Effector memory CD4-positive, alpha-beta T cell (primary cell): ENCODE measurements around the gene SUPT7L.

Source experiments
- DNase-seq, 3 donors: peaks; one replicate each; pipeline ENCODE4 v3.0.0-alpha.2; 2020
- H3K27ac ChIP-seq: 2 replicates; pipeline ENCODE4 v1.7.0; 2013; ENCODE audit warnings: mild to moderate bottlenecking, low read length, moderate library complexity; ENCODE audit not compliant: insufficient read depth, poor library complexity, severe bottlenecking
- H3K27me3 ChIP-seq: replicated peaks from 2 replicates; pipeline ENCODE4 v1.7.0; 2013; ENCODE audit warnings: mild to moderate bottlenecking, low read length; ENCODE audit not compliant: insufficient read depth, control insufficient read depth, poor library complexity, severe bottlenecking
- H3K36me3 ChIP-seq: 2 replicates; pipeline ENCODE4 v1.7.0; 2013; ENCODE audit warnings: mild to moderate bottlenecking, low read length, moderate library complexity; ENCODE audit not compliant: control insufficient read depth, insufficient read depth
- H3K4me1 ChIP-seq: 2 replicates; pipeline ENCODE4 v1.7.0; 2013; ENCODE audit warnings: low read length, mild to moderate bottlenecking; ENCODE audit not compliant: control insufficient read depth, insufficient read depth, poor library complexity, severe bottlenecking
- H3K4me3 ChIP-seq: 2 replicates; pipeline ENCODE4 v1.7.0; 2013; ENCODE audit warnings: low read length, low read depth, mild to moderate bottlenecking; ENCODE audit not compliant: insufficient read depth, poor library complexity, severe bottlenecking
- H3K9me3 ChIP-seq: 2 replicates; pipeline ENCODE4 v1.7.0; 2013; ENCODE audit warnings: mild to moderate bottlenecking, low read length, moderate library complexity; ENCODE audit not compliant: control insufficient read depth
- total RNA-seq, 3 donors: gene quantifications; one replicate each; lab custom pipeline; 2026; lab: John Stamatoyannopoulos, UW

SUPT7L gene, protein sequence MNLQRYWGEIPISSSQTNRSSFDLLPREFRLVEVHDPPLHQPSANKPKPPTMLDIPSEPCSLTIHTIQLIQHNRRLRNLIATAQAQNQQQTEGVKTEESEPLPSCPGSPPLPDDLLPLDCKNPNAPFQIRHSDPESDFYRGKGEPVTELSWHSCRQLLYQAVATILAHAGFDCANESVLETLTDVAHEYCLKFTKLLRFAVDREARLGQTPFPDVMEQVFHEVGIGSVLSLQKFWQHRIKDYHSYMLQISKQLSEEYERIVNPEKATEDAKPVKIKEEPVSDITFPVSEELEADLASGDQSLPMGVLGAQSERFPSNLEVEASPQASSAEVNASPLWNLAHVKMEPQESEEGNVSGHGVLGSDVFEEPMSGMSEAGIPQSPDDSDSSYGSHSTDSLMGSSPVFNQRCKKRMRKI
- total RNA-seq = 88.0 to 103 (median 93.1) reads per million in 3 donors

DNA sequence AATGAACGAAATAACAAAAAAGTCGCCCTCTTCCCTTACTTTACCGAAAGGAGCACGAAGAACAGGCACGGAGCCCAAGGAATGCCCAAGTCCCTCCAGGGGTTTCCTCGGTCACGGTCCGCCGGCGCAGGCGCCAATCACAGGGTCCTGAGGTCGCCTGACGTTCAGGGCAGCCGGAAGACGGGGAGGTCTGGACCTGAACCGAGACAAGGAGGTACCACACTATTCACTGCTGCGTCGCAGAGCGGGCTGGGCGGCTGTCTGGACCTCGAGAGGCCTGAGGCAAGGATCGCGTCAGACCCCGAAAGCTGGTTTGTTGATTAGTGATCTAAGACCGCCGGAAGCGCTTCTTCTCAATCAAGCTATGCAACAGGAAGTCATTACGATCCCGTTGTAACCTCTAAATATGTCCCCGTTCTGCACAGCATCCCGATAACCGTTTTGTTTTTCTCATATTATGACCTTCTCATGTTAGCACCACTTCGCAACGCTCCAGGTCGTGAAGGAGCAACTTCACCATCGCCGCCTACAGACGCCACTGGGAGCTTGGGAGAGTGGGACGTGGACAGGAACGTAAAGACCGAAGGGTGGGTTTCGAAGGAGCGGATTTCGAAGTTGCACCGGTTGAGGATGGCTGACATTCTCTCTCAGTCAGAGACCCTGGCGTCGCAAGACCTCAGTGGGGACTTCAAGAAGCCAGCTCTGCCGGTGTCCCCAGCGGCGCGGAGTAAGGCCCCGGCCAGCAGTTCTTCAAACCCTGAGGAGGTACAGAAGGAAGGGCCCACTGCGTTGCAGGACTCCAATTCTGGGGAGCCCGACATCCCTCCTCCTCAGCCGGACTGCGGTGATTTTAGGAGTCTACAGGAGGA lies at the start of gene SUPT7L, which contains the start of gene SLC4A1AP:
Gene SUPT7L, minus strand, starts transcription at position 330 of the 869 bp plus-strand sequence. CDS start 1,422 bp downstream, outside the sequence.
Gene SLC4A1AP, plus strand, starts transcription at position 605 of the 869 bp plus-strand sequence. Its CDS starts 26 bp downstream, at position 631.
- H3K27me3 ChIP-seq = no peaks in the 10 kb centered on the region
- peak; percentile 48 to 67 (median 65) for DNase-seq
- H3K27ac ChIP-seq = peak within 1 kb of the TSS; percentile 96
- H3K4me3 ChIP-seq = peak within 1 kb of the TSS; percentile 88
- peaks cover 32% of the 10 kb centered on the region for H3K36me3 ChIP-seq
- no peaks in the 10 kb centered on the region for H3K9me3 ChIP-seq
- peaks cover 19% of the 10 kb centered on the region for H3K4me1 ChIP-seq

DNA sequence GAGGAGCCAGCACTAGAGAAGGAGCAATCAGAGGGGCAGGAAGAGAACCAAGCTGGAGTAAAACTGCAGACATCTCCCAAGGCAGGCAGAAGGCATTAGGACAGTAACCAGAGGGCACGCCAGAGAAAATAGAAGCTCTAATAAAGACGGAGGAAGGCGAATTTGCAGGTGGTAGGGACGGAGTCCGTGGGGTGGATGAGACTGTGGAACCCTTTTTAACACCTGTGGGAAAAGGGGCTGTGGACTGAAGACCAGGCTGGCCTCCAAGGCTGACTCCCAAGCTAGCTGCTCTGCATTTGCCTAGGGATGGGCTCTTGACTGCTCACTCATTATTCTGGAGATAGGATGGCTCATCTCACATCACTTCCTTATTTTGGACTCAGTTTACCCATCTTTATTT lies 49.8 kb upstream of the SUPT7L start:
- Histone ChIP-seq H3K27ac (no peak overlapping the region), H3K4me1 (peaks cover 12% of the 10 kb centered on the region), H3K4me3 (no peak overlapping the region), H3K9me3 (no peaks in the 10 kb centered on the region), H3K36me3 (no peaks in the 10 kb centered on the region), H3K27me3 (peaks cover 4% of the 10 kb centered on the region)
- DNase-seq = no peak

DNA sequence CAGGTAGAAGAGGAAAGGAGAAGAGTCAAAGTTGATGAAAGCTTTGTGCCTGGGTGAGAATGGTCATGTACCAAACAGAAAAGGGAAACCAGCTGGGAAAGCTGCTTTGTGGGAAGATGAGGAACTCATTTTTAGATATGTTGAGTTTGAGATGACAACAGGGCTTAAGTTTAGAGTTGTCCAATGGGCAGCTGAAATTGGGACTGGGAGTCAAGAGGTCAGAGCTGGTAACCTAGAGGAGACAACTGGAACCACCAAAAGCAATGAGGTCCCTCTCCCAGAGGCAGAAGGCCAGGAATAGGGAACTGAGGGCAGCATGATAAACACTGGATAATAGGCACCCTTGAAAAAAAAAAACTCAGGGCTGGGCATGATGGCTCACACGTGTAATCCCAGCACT lies 49.1 kb upstream of the SUPT7L start:
- H3K36me3 ChIP-seq = no peaks in the 10 kb centered on the region
- H3K4me1 ChIP-seq = peaks cover 12% of the 10 kb centered on the region
- DNase-seq = no peak
- H3K27me3 ChIP-seq = peaks cover 4% of the 10 kb centered on the region
- H3K9me3 ChIP-seq = no peaks in the 10 kb centered on the region
- no peak overlapping the region for H3K27ac ChIP-seq
- H3K4me3 ChIP-seq = no peak overlapping the region

DNA sequence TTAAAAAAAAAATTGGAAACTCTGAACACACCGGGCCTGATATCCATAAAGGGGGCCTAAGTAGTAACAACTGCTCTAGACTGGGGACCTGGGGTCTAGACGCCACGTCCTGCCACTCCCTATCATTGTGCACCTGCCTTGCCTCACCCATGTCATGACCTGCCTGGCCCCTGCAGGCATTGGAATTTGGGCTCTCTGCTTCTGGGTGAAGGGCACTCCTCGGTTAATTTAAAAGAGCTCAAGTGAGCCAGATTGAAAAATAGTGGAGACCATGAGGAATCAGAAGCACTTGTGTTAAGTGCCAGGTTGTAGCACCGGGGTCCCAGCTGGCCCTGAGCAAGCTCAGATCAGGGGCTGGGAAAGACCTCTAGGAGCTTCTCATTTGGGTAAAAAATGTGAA lies 48.4 kb upstream of the SUPT7L start:
- H3K27me3 ChIP-seq = peaks cover 4% of the 10 kb centered on the region
- no peaks in the 10 kb centered on the region for H3K36me3 ChIP-seq
- H3K27ac ChIP-seq = no peak overlapping the region
- no peak for DNase-seq
- no peaks in the 10 kb centered on the region for H3K9me3 ChIP-seq
- H3K4me3 ChIP-seq = no peak overlapping the region
- H3K4me1 ChIP-seq = peaks cover 12% of the 10 kb centered on the region

DNA sequence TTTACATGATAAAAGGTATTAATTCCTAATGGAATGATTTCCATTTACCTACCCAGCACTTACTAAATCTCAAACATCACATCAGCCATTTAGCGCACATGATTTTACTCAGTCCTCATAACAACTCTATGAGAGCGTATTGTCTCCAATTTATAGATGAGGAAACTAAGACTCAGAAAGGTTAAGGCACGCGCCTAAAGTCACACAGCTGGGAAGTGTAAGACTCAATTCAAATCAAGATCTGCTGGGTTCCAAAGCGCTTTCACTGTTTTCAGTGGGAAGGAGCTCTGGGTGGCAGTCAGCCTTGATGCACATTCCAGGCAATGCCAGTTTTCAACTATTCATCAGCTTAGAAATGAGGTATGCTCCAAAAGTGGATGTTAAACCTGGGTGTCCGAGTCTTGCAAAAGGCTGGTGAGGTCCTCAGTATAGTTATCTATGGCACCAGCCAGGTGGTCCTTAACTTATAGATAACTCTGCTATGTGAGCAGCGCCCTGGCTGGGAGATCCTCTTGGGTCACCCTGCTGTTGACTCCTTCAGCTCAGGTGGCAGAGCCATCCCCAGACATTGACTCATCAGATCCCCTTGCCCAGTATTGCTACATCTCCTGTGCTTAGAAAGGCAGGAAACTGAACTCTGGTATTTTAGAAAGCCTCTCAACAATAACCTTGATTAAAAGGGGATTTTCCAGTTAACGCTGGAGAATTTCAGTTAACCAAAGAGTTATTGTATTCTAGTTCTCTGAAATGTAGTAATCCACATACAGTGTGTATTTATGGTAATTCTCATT lies 47.4 kb upstream of the SUPT7L start:
- no peaks in the 10 kb centered on the region for H3K27me3 ChIP-seq
- no peak for DNase-seq
- no peak overlapping the region for H3K27ac ChIP-seq
- no peak overlapping the region for H3K4me3 ChIP-seq
- H3K4me1 ChIP-seq = peaks cover 4% of the 10 kb centered on the region
- H3K36me3 ChIP-seq = no peaks in the 10 kb centered on the region
- no peaks in the 10 kb centered on the region for H3K9me3 ChIP-seq

DNA sequence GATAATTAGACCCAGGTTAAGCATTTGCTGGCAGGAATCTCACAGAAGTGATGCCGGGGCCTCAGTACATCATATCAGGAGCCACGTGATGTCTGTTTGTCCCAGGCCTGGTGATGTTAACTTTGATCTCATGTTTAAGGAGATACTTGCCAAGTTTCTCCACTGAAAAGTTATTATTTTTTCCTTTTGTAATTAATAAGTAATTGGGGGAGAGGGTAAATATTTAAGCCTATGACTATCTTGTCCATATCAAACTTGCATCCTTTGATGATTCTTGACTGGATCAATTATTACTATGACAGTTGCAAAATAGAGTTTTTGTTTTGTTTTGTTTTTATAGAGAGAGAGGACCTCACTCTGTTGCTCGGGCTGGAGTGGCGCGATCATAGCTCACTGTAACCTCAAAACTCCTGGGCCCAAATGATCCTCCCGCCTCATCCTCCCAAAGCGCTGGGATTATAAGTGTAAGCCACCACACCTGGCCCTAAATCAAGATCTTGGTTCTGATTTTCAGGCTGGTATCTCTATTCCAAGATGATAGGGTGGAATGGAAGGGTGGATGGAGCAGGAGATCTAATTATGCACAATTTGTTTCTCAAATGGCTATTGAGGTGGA lies 46.7 kb upstream of the SUPT7L start:
- no peak for DNase-seq
- peaks cover under 1% of the 10 kb centered on the region for H3K4me1 ChIP-seq
- H3K27ac ChIP-seq = no peak overlapping the region
- H3K9me3 ChIP-seq = no peaks in the 10 kb centered on the region
- no peak overlapping the region for H3K4me3 ChIP-seq
- H3K27me3 ChIP-seq = no peaks in the 10 kb centered on the region
- no peaks in the 10 kb centered on the region for H3K36me3 ChIP-seq

DNA sequence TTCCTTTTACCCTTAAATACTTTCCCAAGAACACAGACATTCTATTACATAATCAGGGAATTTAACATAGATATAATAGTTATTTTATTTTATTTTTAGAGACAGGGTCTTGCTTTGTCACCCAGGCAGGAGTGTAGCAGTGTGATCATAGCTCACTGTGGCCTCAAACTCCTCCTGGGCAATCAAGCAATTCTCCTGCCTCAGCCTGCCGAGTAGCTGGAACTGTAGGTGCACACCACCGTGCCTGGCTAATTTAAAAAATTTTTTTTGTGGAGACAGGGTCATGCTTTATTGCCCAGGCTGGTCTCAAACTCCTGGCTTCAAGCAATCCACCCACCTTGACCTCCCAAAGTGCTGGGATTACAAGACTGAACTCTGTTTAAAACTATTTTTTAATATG lies 45.9 kb upstream of the SUPT7L start:
- DNase-seq = no peak
- H3K36me3 ChIP-seq = no peaks in the 10 kb centered on the region
- H3K27ac ChIP-seq = no peak overlapping the region
- H3K4me3 ChIP-seq = no peak overlapping the region
- no peaks in the 10 kb centered on the region for H3K9me3 ChIP-seq
- H3K27me3 ChIP-seq = no peaks in the 10 kb centered on the region
- H3K4me1 ChIP-seq = no peaks in the 10 kb centered on the region

DNA sequence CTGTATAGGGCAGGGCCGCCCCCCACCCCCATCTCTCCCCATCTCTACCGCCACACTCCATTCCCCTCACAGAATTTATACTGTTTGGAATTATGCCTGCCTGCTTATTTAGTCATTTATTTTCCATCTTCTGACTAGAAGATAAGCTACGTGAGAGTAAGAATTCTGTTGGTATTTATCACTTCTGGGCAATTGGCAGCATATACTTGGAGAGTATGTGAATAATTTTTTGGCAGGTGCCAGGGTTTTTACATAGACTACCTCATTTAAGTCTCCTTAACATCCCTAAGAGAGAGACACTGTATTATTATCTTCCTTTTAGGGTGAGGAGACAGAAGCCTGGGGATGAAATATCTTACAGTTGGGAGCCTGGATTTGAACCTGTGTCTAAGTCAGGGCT lies 45.3 kb upstream of the SUPT7L start:
- no peak for DNase-seq
- Histone ChIP-seq H3K4me3 (no peak overlapping the region), H3K27me3 (no peaks in the 10 kb centered on the region), H3K36me3 (no peaks in the 10 kb centered on the region), H3K27ac (no peak overlapping the region), H3K4me1 (no peaks in the 10 kb centered on the region), H3K9me3 (no peaks in the 10 kb centered on the region)

DNA sequence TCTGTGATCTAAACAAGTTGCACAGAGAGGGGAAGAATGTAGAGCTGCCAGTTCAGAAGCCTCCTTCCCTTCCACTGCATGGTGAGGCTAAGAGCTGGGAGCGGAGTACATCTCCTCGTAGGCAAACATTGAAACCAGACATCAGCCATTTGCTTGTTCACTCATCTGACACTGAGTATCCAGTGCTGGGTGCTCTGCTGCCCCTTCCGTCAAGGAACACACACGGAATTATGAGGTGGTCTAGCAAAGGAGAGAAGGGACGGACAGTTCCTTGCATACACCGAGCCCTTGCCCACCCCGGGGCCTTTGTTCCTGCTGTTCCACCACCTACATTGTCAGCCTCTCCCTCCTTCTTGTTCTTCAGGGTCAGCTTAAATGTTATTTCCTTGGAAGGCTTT lies 44.8 kb upstream of the SUPT7L start:
- Histone ChIP-seq H3K4me1 (no peaks in the 10 kb centered on the region), H3K9me3 (no peaks in the 10 kb centered on the region), H3K36me3 (no peaks in the 10 kb centered on the region), H3K27me3 (no peaks in the 10 kb centered on the region), H3K4me3 (no peak overlapping the region), H3K27ac (no peak overlapping the region)
- DNase-seq = no peak
